GM23338 (cell line): ENCODE results near the gene MGAT5.

ENCODE experiments used
- CREB1 ChIP-seq: fragments of 250-450 bp; sonication (Bioruptor Pico); IDR thresholded peaks from 2 replicates; pipeline ENCODE4 v1.5.0; 2020; ENCODE audit warnings: low read depth, mild to moderate bottlenecking, moderate library complexity
- CTCF ChIP-seq, 2 experiments: fragments of 200-600 bp in 1 of 2; sonication (generic) in 1 of 2; conservative IDR thresholded peaks; 2 replicates each; pipeline versions ENCODE4 v1.5.1 to v1.6.1; 2016 to 2017; ENCODE audit warnings: antibody characterized with exemption in 2 of 2, low read depth in 2 of 2, mild to moderate bottlenecking in 2 of 2, moderate library complexity in 1 of 2
- EZH2 ChIP-seq: fragments of 200-600 bp; sonication (generic); IDR thresholded peaks from one replicate; pipeline ENCODE4 v1.8.0; 2017; ENCODE audit warnings: antibody characterized with exemption, mild to moderate bottlenecking, low read depth; ENCODE audit not compliant: unreplicated experiment
- EZH2phosphoT487 ChIP-seq: fragments of 200-600 bp; sonication (generic); IDR thresholded peaks from one replicate; pipeline ENCODE4 v1.8.1; 2018; ENCODE audit warnings: antibody characterized with exemption; ENCODE audit not compliant: unreplicated experiment
- JUNB ChIP-seq: IDR thresholded peaks from one replicate; pipeline ENCODE4 v1.6.1; 2016; ENCODE audit warnings: antibody characterized with exemption; ENCODE audit not compliant: unreplicated experiment
- POLR2AphosphoS5 ChIP-seq: IDR thresholded peaks from 2 replicates; pipeline ENCODE4 v1.6.1; 2016; ENCODE audit warnings: antibody characterized with exemption, low read depth
- REST ChIP-seq: IDR thresholded peaks from one replicate; pipeline ENCODE4 v1.6.1; 2018; ENCODE audit warnings: antibody characterized with exemption; ENCODE audit not compliant: unreplicated experiment
- STAT1 ChIP-seq: IDR thresholded peaks from one replicate; pipeline ENCODE4 v1.6.1; 2016; ENCODE audit warnings: antibody characterized with exemption; ENCODE audit not compliant: unreplicated experiment
- ZNF114 ChIP-seq: fragments of 250-450 bp; sonication (Bioruptor Pico); IDR thresholded peaks from 2 replicates; pipeline ENCODE4 v1.5.0; 2020; ENCODE audit warnings: mild to moderate bottlenecking, moderate library complexity
- ZNF331 ChIP-seq: fragments of 250-450 bp; sonication (Bioruptor Pico); IDR thresholded peaks from 2 replicates; pipeline ENCODE4 v1.5.0; 2020; ENCODE audit warnings: low read depth, mild to moderate bottlenecking, moderate library complexity

- TF ChIP-seq REST (no peak), EZH2 (no peak), POLR2AphosphoS5 (no peak), CTCF (conservative IDR thresholded peaks at IDR 0.05; ENCODE audit: low read depth in 2 of 2) (peak; percentile 66 to 94), CREB1 (no peak), ZNF331 (no peak), EZH2phosphoT487 (no peak), STAT1 (no peak), ZNF114 (no peak), JUNB (no peak)
Observed at GRCh38 chr2:134460583-134460998, 206.7 kb downstream of the MGAT5 start.
